Measurements from ENCODE around the gene TSHZ3. TPM values are rescaled to one million over a fixed set of nuclear protein-coding genes. Genes with fewer than 3 reads are reported as not detected.

TSHZ3 gene
- 3.2 and 4.1 TPM in 2 replicates for total RNA-seq (2021)
- long read RNA-seq, partial matches to known transcripts = 0 of 4 reads
- long read RNA-seq, other reads (novel, unspliced or antisense) = 4 of 4 reads

GRCh38 chr19:31349160-31349881 is at the start of gene TSHZ3:
TSHZ3 (minus strand) TSS chr19:31349436; CDS start chr19:31349219, 217 bp downstream.
- H2BK5ac ChIP-seq (ENCODE audit: insufficient read length, low read length) = no peak within 1 kb of the TSS
- no peak for TF ChIP-seq CTCF (conservative IDR thresholded peaks at IDR 0.05)
- H3K27ac Mint-ChIP-seq = no peak within 1 kb of the TSS
- H3K4ac ChIP-seq (ENCODE audit: low read depth, low read length) = no peak within 1 kb of the TSS
- peaks cover 13% of the 10 kb centered on the region; the same call in 1 of the 2 replicates for H3K79me2 ChIP-seq (ENCODE audit: insufficient read depth, low read length)
- H4K5ac ChIP-seq (ENCODE audit: insufficient read length, low read depth, low read length) = no peak within 1 kb of the TSS
- peak within 1 kb of the TSS; percentile 69 for H3K4me2 ChIP-seq (ENCODE audit: insufficient read depth, insufficient read length, low read length)
- no peak within 1 kb of the TSS for H2BK15ac ChIP-seq (ENCODE audit: low read depth, low read length)
- peaks cover 35% of the 10 kb centered on the region for H3K27me3 ChIP-seq (ENCODE audit: insufficient read depth, low read length)
- H2AFZ ChIP-seq (ENCODE audit: low read length) = no peak within 1 kb of the TSS
- H2BK120ac ChIP-seq (ENCODE audit: low read depth, low read length, poor library complexity, severe bottlenecking) = no peak within 1 kb of the TSS
- H3K27ac ChIP-seq (ENCODE audit: insufficient read length, low read depth, low read length) = no peak within 1 kb of the TSS
- H4K91ac ChIP-seq (ENCODE audit: insufficient read length, low read depth, low read length) = no peak within 1 kb of the TSS
- DNase-seq = peak; percentile 81
- no peak within 1 kb of the TSS for H3K23ac ChIP-seq (ENCODE audit: insufficient read length, low read depth, low read length)
- H3K4me1 Mint-ChIP-seq = peaks cover 42 to 48% of the 10 kb centered on the region in 2 experiments
- H3K18ac ChIP-seq (ENCODE audit: insufficient read length, low read depth, low read length) = no peak within 1 kb of the TSS
- no peaks in the 10 kb centered on the region; a peak in 1 of 7 replicates for H3K36me3 Mint-ChIP-seq (ENCODE audit: insufficient read depth in 1 of 3, low read depth in 3 of 3)
- no peaks in the 10 kb centered on the region for H3K9me3 ChIP-seq (ENCODE audit: control insufficient read depth, low read depth, low read length)
- H2BK20ac ChIP-seq (ENCODE audit: low read depth, low read length, poor library complexity, severe bottlenecking) = no peak within 1 kb of the TSS
- H4K8ac ChIP-seq (replicated peaks; ENCODE audit: insufficient read length, low read depth, low read length) = no peak within 1 kb of the TSS
- peaks cover 73% of the 10 kb centered on the region for H3K27me3 Mint-ChIP-seq (ENCODE audit: low read depth)
- H3K79me1 ChIP-seq (ENCODE audit: insufficient read depth, low read depth, low read length, poor library complexity, severe bottlenecking) = no peaks in the 10 kb centered on the region
- H4K20me1 ChIP-seq (ENCODE audit: control insufficient read depth, insufficient read depth, insufficient read length) = peaks cover 2% of the 10 kb centered on the region
- no peak within 1 kb of the TSS for H3T11ph ChIP-seq (ENCODE audit: low read length)
- H3K23me2 ChIP-seq (ENCODE audit: insufficient read length, low read depth, low read length, poor library complexity, severe bottlenecking) = peaks cover 37% of the 10 kb centered on the region
- peaks cover 15% of the 10 kb centered on the region; the same call in 1 of the 2 replicates for H3K4me1 ChIP-seq (ENCODE audit: insufficient read depth, low read length)
- no peak within 1 kb of the TSS for H3K14ac ChIP-seq (ENCODE audit: insufficient read depth, low read length)
- no peak within 1 kb of the TSS for H2BK12ac ChIP-seq (ENCODE audit: insufficient read length, low read depth, low read length)
- no CpG with 5 or more reads among the region's 86 CpGs for WGBS (ENCODE audit: extremely low coverage, insufficient read length, low lambda C conversion rate)
- no peaks in the 10 kb centered on the region; a peak in 2 of 5 replicates for H3K9me3 Mint-ChIP-seq
- no peak within 1 kb of the TSS for H2AK5ac ChIP-seq (ENCODE audit: insufficient read length, low read length)
- H3K4me3 Mint-ChIP-seq = peak within 1 kb of the TSS; percentile 74 to 83
- no peak within 1 kb of the TSS for H3K9ac ChIP-seq (ENCODE audit: extremely low read depth, insufficient read length, low read length)
- H3K56ac ChIP-seq (ENCODE audit: insufficient read length, low read depth, low read length) = no peak within 1 kb of the TSS
